GM23338 (cell line): Measurements from ENCODE around the gene MRPS21.

ENCODE experiments used
- CTCF ChIP-seq, 2 experiments: fragments of 200-600 bp in 1 of 2; sonication (generic) in 1 of 2; conservative IDR thresholded peaks; 2 replicates each; pipeline versions ENCODE4 v1.5.1 to v1.6.1; 2016 to 2017; ENCODE audit warnings: antibody characterized with exemption in 2 of 2, low read depth in 2 of 2, mild to moderate bottlenecking in 2 of 2, moderate library complexity in 1 of 2
- ETS1 ChIP-seq: IDR thresholded peaks from 2 replicates; pipeline ENCODE4 v1.6.1; 2016; ENCODE audit warnings: antibody characterized with exemption
- EZH2 ChIP-seq: fragments of 200-600 bp; sonication (generic); IDR thresholded peaks from one replicate; pipeline ENCODE4 v1.8.0; 2017; ENCODE audit warnings: antibody characterized with exemption, mild to moderate bottlenecking, low read depth; ENCODE audit not compliant: unreplicated experiment
- EZH2phosphoT487 ChIP-seq: fragments of 200-600 bp; sonication (generic); IDR thresholded peaks from one replicate; pipeline ENCODE4 v1.8.1; 2018; ENCODE audit warnings: antibody characterized with exemption; ENCODE audit not compliant: unreplicated experiment
- JUNB ChIP-seq: IDR thresholded peaks from one replicate; pipeline ENCODE4 v1.6.1; 2016; ENCODE audit warnings: antibody characterized with exemption; ENCODE audit not compliant: unreplicated experiment
- NANOG ChIP-seq: IDR thresholded peaks from 2 replicates; pipeline ENCODE4 v1.6.1; 2016; ENCODE audit warnings: antibody characterized with exemption, borderline replicate concordance
- POLR2AphosphoS5 ChIP-seq: IDR thresholded peaks from 2 replicates; pipeline ENCODE4 v1.6.1; 2016; ENCODE audit warnings: antibody characterized with exemption, low read depth
- REST ChIP-seq: IDR thresholded peaks from one replicate; pipeline ENCODE4 v1.6.1; 2018; ENCODE audit warnings: antibody characterized with exemption; ENCODE audit not compliant: unreplicated experiment
- STAT1 ChIP-seq: IDR thresholded peaks from one replicate; pipeline ENCODE4 v1.6.1; 2016; ENCODE audit warnings: antibody characterized with exemption; ENCODE audit not compliant: unreplicated experiment
- ZNF331 ChIP-seq: fragments of 250-450 bp; sonication (Bioruptor Pico); IDR thresholded peaks from 2 replicates; pipeline ENCODE4 v1.5.0; 2020; ENCODE audit warnings: low read depth, mild to moderate bottlenecking, moderate library complexity

- TF ChIP-seq EZH2 (no peak), CTCF (conservative IDR thresholded peaks at IDR 0.05; ENCODE audit: low read depth in 2 of 2) (no peak), REST (no peak), POLR2AphosphoS5 (no peak), ZNF331 (no peak), JUNB (no peak), EZH2phosphoT487 (no peak), NANOG (no peak), ETS1 (no peak), STAT1 (no peak)
Observed at GRCh38 chr1:150269451-150269850, 24.2 kb upstream of the MRPS21 start.
